H1 (cell line): ENCODE data around the gene TLR1. TPM values are rescaled to one million over a fixed set of nuclear protein-coding genes. Genes with fewer than 3 reads are reported as not detected.

ENCODE experiments used
- CTCF ChIA-PET: fragments of 300-600 bp; sonication (Branson Sonifier 250); formaldehyde crosslinking; loops from one replicate; lab custom pipeline; 2021; ENCODE audit not compliant: partially characterized antibody; lab: Charles Lee
- POLR2A ChIA-PET: fragments of 300-600 bp; sonication (Branson Sonifier 250); formaldehyde crosslinking; loops from one replicate; lab custom pipeline; 2021; ENCODE audit warnings: inconsistent platforms; ENCODE audit not compliant: partially characterized antibody; lab: Charles Lee
- DNase-seq, 2 experiments: peaks; one replicate each; pipeline versions ENCODE4 v3.0.0 to v3.0.0-alpha.2; 2010 to 2022; ENCODE audit warnings: low spot score in 2 of 2, low read depth in 1 of 2, mixed read lengths in 1 of 2
- FAIRE-seq: peaks from 2 replicates; lab custom pipeline; 2011; peaks lifted over from hg19 to GRCh38; lab: Jason Lieb, UNC
- H2AFZ ChIP-seq: 2 replicates; pipeline ENCODE4 v1.8.1; 2012; ENCODE audit warnings: low read length, inconsistent platforms
- H2AK5ac ChIP-seq: 2 replicates; pipeline ENCODE4 v1.6.1; 2013; ENCODE audit warnings: low read depth, low read length
- H2BK120ac ChIP-seq: replicated peaks from 2 replicates; pipeline ENCODE3; 2013; ENCODE audit warnings: low read depth, low read length, inconsistent platforms
- H2BK12ac ChIP-seq: 2 replicates; pipeline ENCODE4 v1.6.1; 2013; ENCODE audit warnings: low read depth, low read length
- H2BK15ac ChIP-seq: 2 replicates; pipeline ENCODE4 v1.6.1; 2013; ENCODE audit warnings: low read length
- H2BK20ac ChIP-seq: 2 replicates; pipeline ENCODE4 v1.6.1; 2013; ENCODE audit warnings: low read length
- H2BK5ac ChIP-seq: 2 replicates; pipeline ENCODE4 v1.6.1; 2013; ENCODE audit warnings: low read depth, low read length
- H3K14ac ChIP-seq: 2 replicates; pipeline ENCODE4 v1.6.1; 2013; ENCODE audit warnings: inconsistent platforms; ENCODE audit not compliant: insufficient read length
- H3K18ac ChIP-seq: 2 replicates; pipeline ENCODE4 v1.6.1; 2013; ENCODE audit warnings: low read length; ENCODE audit errors: extremely low read depth
- H3K23ac ChIP-seq: 2 replicates; pipeline ENCODE4 v1.6.1; 2013; ENCODE audit warnings: inconsistent platforms; ENCODE audit not compliant: insufficient read length
- H3K23me2 ChIP-seq: 2 replicates; pipeline ENCODE4 v1.6.1; 2013; ENCODE audit warnings: low read depth, low read length
- H3K27ac ChIP-seq: 2 replicates; pipeline ENCODE4 v1.6.1; 2011; ENCODE audit warnings: low read depth, low read length, inconsistent platforms
- H3K27me3 ChIP-seq, 4 experiments: replicated peaks in 1 of 4; 1 replicate in 1 of 4; 2 replicates in 3 of 4; pipeline versions ENCODE4 v1.6.1 to v1.8.1; 2011 to 2013; ENCODE audit warnings: low read length in 3 of 4, mild to moderate bottlenecking in 3 of 4, inconsistent platforms in 2 of 4, mixed read lengths in 2 of 4, moderate library complexity in 1 of 4; ENCODE audit not compliant: control insufficient read depth in 3 of 4, insufficient read depth in 3 of 4; ENCODE audit errors: extremely low read depth in 1 of 4
- H3K36me3 ChIP-seq, 4 experiments: 2 replicates each; pipeline versions ENCODE4 v1.6.1 to v1.8.1; 2011 to 2013; ENCODE audit warnings: mild to moderate bottlenecking in 4 of 4, low read length in 3 of 4, moderate library complexity in 2 of 4, control low read depth in 1 of 4, inconsistent platforms in 1 of 4; ENCODE audit not compliant: insufficient read depth in 4 of 4, control insufficient read depth in 2 of 4
- H3K4ac ChIP-seq: replicated peaks from 2 replicates; pipeline ENCODE3; 2013; ENCODE audit warnings: low read length, low read depth, mixed read lengths, inconsistent platforms; ENCODE audit not compliant: insufficient read length
- H3K4me1 ChIP-seq, 4 experiments: replicated peaks in 1 of 4; 1 replicate in 1 of 4; 2 replicates in 3 of 4; pipeline versions ENCODE4 v1.6.1 to v1.8.1; 2011 to 2013; ENCODE audit warnings: low read length in 3 of 4, inconsistent platforms in 2 of 4, mixed read lengths in 1 of 4; ENCODE audit not compliant: insufficient read depth in 4 of 4, control insufficient read depth in 3 of 4
- H3K4me2 ChIP-seq, 2 experiments: 2 replicates each; pipeline versions ENCODE4 v1.6.1 to v1.8.1; 2011 to 2013; ENCODE audit warnings: low read depth in 2 of 2, low read length in 2 of 2, control low read depth in 1 of 2, inconsistent platforms in 1 of 2, mild to moderate bottlenecking in 1 of 2; ENCODE audit not compliant: insufficient read depth in 1 of 2
- H3K4me3 ChIP-seq, 4 experiments: fragments of 200-600, 300-600 bp in 1 of 4; sonication (generic), shearing (Covaris generic), sonication (Bioruptor Twin) in 1 of 4; 2 replicates each; pipeline versions ENCODE4 v1.5.1 to v1.8.1; 2011 to 2016; ENCODE audit warnings: low read length in 4 of 4, low read depth in 3 of 4, control low read depth in 2 of 4, inconsistent platforms in 2 of 4, mild to moderate bottlenecking in 2 of 4, mixed read lengths in 1 of 4, moderate library complexity in 1 of 4; ENCODE audit not compliant: insufficient read depth in 2 of 4; ENCODE audit errors: extremely low read depth in 1 of 4
- H3K56ac ChIP-seq: replicated peaks from 2 replicates; pipeline ENCODE3; 2013; ENCODE audit warnings: low read depth, mild to moderate bottlenecking, mixed read lengths, low read length, inconsistent platforms; ENCODE audit not compliant: insufficient read length
- H3K79me1 ChIP-seq: 2 replicates; pipeline ENCODE4 v1.6.1; 2013; ENCODE audit warnings: low read depth, low read length, control low read depth
- H3K79me2 ChIP-seq, 2 experiments: 2 replicates each; pipeline versions ENCODE4 v1.6.1 to v1.8.1; 2012 to 2013; ENCODE audit warnings: low read length in 2 of 2, mild to moderate bottlenecking in 2 of 2, inconsistent platforms in 1 of 2; ENCODE audit not compliant: insufficient read depth in 2 of 2, control insufficient read depth in 1 of 2
- H3K9ac ChIP-seq, 4 experiments: replicated peaks in 1 of 4; 1 replicate in 1 of 4; 2 replicates in 3 of 4; pipeline versions ENCODE4 v1.6.1 to v1.8.1; 2011 to 2013; ENCODE audit warnings: low read depth in 3 of 4, low read length in 3 of 4, control low read depth in 2 of 4, mild to moderate bottlenecking in 2 of 4, moderate library complexity in 2 of 4, inconsistent platforms in 1 of 4; ENCODE audit errors: extremely low read depth in 1 of 4
- H3K9me3 ChIP-seq, 2 experiments: 2 replicates each; pipeline versions ENCODE4 v1.6.1 to v1.8.1; 2012 to 2013; ENCODE audit warnings: mild to moderate bottlenecking in 2 of 2, moderate library complexity in 2 of 2, control low read depth in 1 of 2, inconsistent platforms in 1 of 2, low read depth in 1 of 2, low read length in 1 of 2, mixed read lengths in 1 of 2; ENCODE audit not compliant: insufficient read depth in 2 of 2
- H4K20me1 ChIP-seq, 2 experiments: replicated peaks in 1 of 2; 2 replicates each; pipeline versions ENCODE3 to v1.8.1; 2011 to 2013; ENCODE audit warnings: inconsistent platforms in 2 of 2, low read length in 2 of 2, mild to moderate bottlenecking in 1 of 2; ENCODE audit not compliant: insufficient read depth in 2 of 2, control insufficient read depth in 1 of 2
- H4K5ac ChIP-seq: 2 replicates; pipeline ENCODE4 v1.6.1; 2013; ENCODE audit warnings: low read length, low read depth, mixed read lengths, inconsistent platforms; ENCODE audit not compliant: insufficient read length
- H4K8ac ChIP-seq: 2 replicates; pipeline ENCODE4 v1.8.0; 2013; ENCODE audit warnings: mild to moderate bottlenecking, moderate library complexity, low read length, inconsistent platforms; ENCODE audit not compliant: insufficient read depth; ENCODE audit errors: extremely low read depth
- H4K91ac ChIP-seq: replicated peaks from 2 replicates; pipeline ENCODE3; 2013; ENCODE audit warnings: low read length, mixed read lengths, inconsistent platforms; ENCODE audit not compliant: insufficient read length
- CBX5 ChIP-seq: fragments of 300-800, 300-1000 bp; sonication (generic); IDR thresholded peaks from 2 replicates; pipeline ENCODE4 v1.7.1; 2016; ENCODE audit warnings: antibody characterized with exemption, low read length, low read depth
- EZH2 ChIP-seq: fragments of 200-600 bp; sonication (generic); IDR thresholded peaks from 2 replicates; pipeline ENCODE4 v1.7.1; 2012; ENCODE audit warnings: low read depth, mild to moderate bottlenecking, moderate library complexity, low read length, inconsistent platforms; ENCODE audit not compliant: severe bottlenecking
- GABPA ChIP-seq: IDR thresholded peaks from 2 replicates; pipeline ENCODE4 v1.6.1; 2011; ENCODE audit warnings: mild to moderate bottlenecking, low read length, moderate library complexity, borderline replicate concordance; ENCODE audit not compliant: insufficient read depth
- NANOG ChIP-seq: IDR thresholded peaks from 2 replicates; pipeline ENCODE4 v1.6.1; 2011; ENCODE audit warnings: low read length, low read depth, mild to moderate bottlenecking, inconsistent platforms; ENCODE audit not compliant: insufficient read depth, poor library complexity, severe bottlenecking
- POLR2AphosphoS5 ChIP-seq: IDR thresholded peaks from 2 replicates; pipeline ENCODE4 v1.6.1; 2011; ENCODE audit warnings: low read depth, low read length
- RAD21 ChIP-seq, 2 experiments: IDR thresholded peaks in 1 of 2; conservative IDR thresholded peaks in 1 of 2; 2 replicates each; pipeline ENCODE4 v1.6.1; 2011; ENCODE audit warnings: low read depth in 2 of 2, low read length in 2 of 2, improper control_type of control experiment in 1 of 2, inconsistent platforms in 1 of 2, mild to moderate bottlenecking in 1 of 2, moderate library complexity in 1 of 2
- RFX5 ChIP-seq: IDR thresholded peaks from 2 replicates; pipeline ENCODE4 v1.6.1; 2011; ENCODE audit warnings: low read depth, low read length, improper control_type of control experiment, borderline replicate concordance
- SAP30 ChIP-seq: fragments of 300-600 bp; sonication (generic); IDR thresholded peaks from 2 replicates; pipeline ENCODE4 v1.7.1; 2012; ENCODE audit warnings: low read length, moderate library complexity, mild to moderate bottlenecking, inconsistent platforms; ENCODE audit not compliant: insufficient read depth, insufficient replicate concordance
- SRF ChIP-seq: IDR thresholded peaks from 2 replicates; pipeline ENCODE4 v1.6.1; 2011; ENCODE audit warnings: mild to moderate bottlenecking, low read depth, low read length, moderate library complexity
- YY1 ChIP-seq: IDR thresholded peaks from 2 replicates; pipeline ENCODE4 v1.6.1; 2011; ENCODE audit warnings: low read depth, mild to moderate bottlenecking, low read length
- polyA plus RNA-seq, 7 experiments: library from polyadenylated mRNA; depleted of rRNA in 3 of 7; stranded (reverse) in 5 of 7; unstranded in 2 of 7; fragments of >200 nt in 5 of 7; fragments of 200-250 nt in 2 of 7; gene quantifications; 1 replicate in 5 of 7; 2 replicates in 1 of 7; 4 replicates in 1 of 7; pipeline versions ENCODE4 v1.2.1 to v1.2.3, GENCODE V29; 2011 to 2013; ENCODE audit warnings: missing spikeins in 2 of 7, mixed read lengths in 2 of 7
- total RNA-seq: library from RNA; stranded (reverse); fragmentation: NEBNext Ultra II Directional; extraction: Animal tissue kit (Norgen Biotek cat#: 25700); gene quantifications from 2 replicates; pipeline ENCODE4 v1.2.1, GENCODE V29; 2021
- TF ChIP-seq, protein P1 (sequence below): IDR thresholded peaks from 2 replicates; pipeline ENCODE4 v1.6.1; 2012; ENCODE audit warnings: inconsistent platforms
- TF ChIP-seq, protein P2 (sequence below): IDR thresholded peaks from 2 replicates; pipeline ENCODE4 v1.6.1; 2012; ENCODE audit warnings: low read length, inconsistent platforms

The TLR1 gene
- total and polyA plus RNA-seq, 2 of the 8 experiments (the other 6 are each of a cell fraction or from before 2014, with no cell fraction given): not detected

DNA sequence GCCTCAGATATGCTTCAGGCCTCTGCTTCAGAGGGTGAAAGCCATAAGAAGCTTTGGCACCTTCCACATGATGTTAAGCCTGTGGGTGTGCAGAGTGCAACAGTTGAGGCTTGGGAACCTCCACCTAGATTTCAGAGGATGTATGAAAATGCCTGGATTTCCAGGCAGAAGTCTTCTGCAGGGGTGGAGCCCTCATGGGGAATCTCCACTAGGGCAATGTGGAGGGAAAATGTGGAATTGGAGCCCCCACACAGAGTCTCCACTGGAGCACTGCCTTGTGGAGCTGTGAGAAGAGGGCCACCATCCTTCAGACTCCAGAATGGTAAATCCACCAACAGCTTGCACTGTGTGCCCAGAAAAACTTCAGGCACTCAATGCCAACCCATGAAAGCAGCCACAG lies 57.0 kb downstream of the TLR1 start:
- Histone ChIP-seq H3K4ac (no peak overlapping the region), H4K8ac (no peak overlapping the region), H2AFZ (no peak overlapping the region), H3K23ac (no peak overlapping the region), H3K79me1 (no peaks in the 10 kb centered on the region), H4K20me1 (no peaks in the 10 kb centered on the region), H2AK5ac (no peak overlapping the region), H2BK12ac (no peak overlapping the region), H2BK5ac (no peak overlapping the region), H3K56ac (no peak overlapping the region), H2BK120ac (no peak overlapping the region), H3K9ac (no peak overlapping the region), H3K4me2 (no peak overlapping the region), H3K14ac (no peak overlapping the region), H3K4me1 (peaks cover 0 to 3% (median 3%) of the 10 kb centered on the region in 4 experiments; a peak in 6 of 7 replicates), H3K36me3 (no peaks in the 10 kb centered on the region), H3K23me2 (no peaks in the 10 kb centered on the region), H4K5ac (no peak overlapping the region), H3K27ac (no peak overlapping the region), H3K27me3 (no peaks in the 10 kb centered on the region; a peak in 1 of 7 replicates), H4K91ac (no peak overlapping the region), H2BK15ac (no peak overlapping the region), H2BK20ac (no peak overlapping the region), H3K18ac (no peak overlapping the region), H3K4me3 (no peak overlapping the region), H3K79me2 (no peaks in the 10 kb centered on the region), H3K9me3 (peaks cover 8 to 10% of the 10 kb centered on the region in 2 experiments; a peak in 2 of 4 replicates)
- ChIA-PET POLR2A (no interaction called here), CTCF (no interaction called here)
- DNase-seq (no peak), FAIRE-seq (no peak)
- TF ChIP-seq, protein P1, sequence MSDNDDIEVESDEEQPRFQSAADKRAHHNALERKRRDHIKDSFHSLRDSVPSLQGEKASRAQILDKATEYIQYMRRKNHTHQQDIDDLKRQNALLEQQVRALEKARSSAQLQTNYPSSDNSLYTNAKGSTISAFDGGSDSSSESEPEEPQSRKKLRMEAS: no peak
- TF ChIP-seq RAD21 (IDR thresholded peaks at IDR 0.05 in 1 of 2, conservative IDR thresholded peaks at IDR 0.05 in 1 of 2; ENCODE audit: low read depth in 2 of 2, low read length in 2 of 2): no peak
- TF ChIP-seq POLR2AphosphoS5: no peak
- TF ChIP-seq EZH2: no peak
- TF ChIP-seq YY1: no peak
- no peak for TF ChIP-seq CBX5
- TF ChIP-seq NANOG: no peak
- TF ChIP-seq GABPA: no peak
- TF ChIP-seq, protein P2, sequence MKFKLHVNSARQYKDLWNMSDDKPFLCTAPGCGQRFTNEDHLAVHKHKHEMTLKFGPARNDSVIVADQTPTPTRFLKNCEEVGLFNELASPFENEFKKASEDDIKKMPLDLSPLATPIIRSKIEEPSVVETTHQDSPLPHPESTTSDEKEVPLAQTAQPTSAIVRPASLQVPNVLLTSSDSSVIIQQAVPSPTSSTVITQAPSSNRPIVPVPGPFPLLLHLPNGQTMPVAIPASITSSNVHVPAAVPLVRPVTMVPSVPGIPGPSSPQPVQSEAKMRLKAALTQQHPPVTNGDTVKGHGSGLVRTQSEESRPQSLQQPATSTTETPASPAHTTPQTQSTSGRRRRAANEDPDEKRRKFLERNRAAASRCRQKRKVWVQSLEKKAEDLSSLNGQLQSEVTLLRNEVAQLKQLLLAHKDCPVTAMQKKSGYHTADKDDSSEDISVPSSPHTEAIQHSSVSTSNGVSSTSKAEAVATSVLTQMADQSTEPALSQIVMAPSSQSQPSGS: no peak
- TF ChIP-seq RFX5: no peak
- TF ChIP-seq SAP30: no peak
- TF ChIP-seq SRF: no peak
